SK-N-SH treated with all-trans-retinoic acid at 6 μM for 48 hours (cell line): ENCODE measurements around the gene KIAA0319L.

ENCODE experiments used
- ATAC-seq: fragments of 200-7000 bp; cut with Tn5 transposase; 3 replicates; pipeline ENCODE4 v1.9.1; 2020; ENCODE audit warnings: mild to moderate bottlenecking, moderate library complexity
- ARNTL ChIP-seq: fragments of 450-650 bp; formaldehyde crosslinking; IDR thresholded peaks from 2 replicates; pipeline ENCODE4 v1.5.0; 2020; ENCODE audit warnings: low read depth, mild to moderate bottlenecking, moderate library complexity, borderline replicate concordance
- CREB5 ChIP-seq: fragments of 250-450 bp; sonication (Bioruptor Pico); IDR thresholded peaks from 2 replicates; pipeline ENCODE4 v1.5.1; 2020; ENCODE audit warnings: low read depth, mild to moderate bottlenecking, moderate library complexity
- CSDC2 ChIP-seq: fragments of 250-450 bp; sonication (Bioruptor Pico); IDR thresholded peaks from 2 replicates; pipeline ENCODE4 v1.5.0; 2020; ENCODE audit warnings: mild to moderate bottlenecking, moderate library complexity
- CSRNP3 ChIP-seq: fragments of 250-450 bp; sonication (Bioruptor Pico); IDR thresholded peaks from 2 replicates; pipeline ENCODE4 v1.5.1; 2021; ENCODE audit warnings: mild to moderate bottlenecking, moderate library complexity
- ESRRG ChIP-seq: fragments of 250-450 bp; sonication (Bioruptor Pico); IDR thresholded peaks from 2 replicates; pipeline ENCODE4 v1.6.1; 2021; ENCODE audit warnings: mild to moderate bottlenecking
- GLIS3 ChIP-seq: fragments of 250-450 bp; sonication (Bioruptor Pico); IDR thresholded peaks from 2 replicates; pipeline ENCODE4 v1.5.0; 2020; ENCODE audit warnings: mild to moderate bottlenecking, moderate library complexity
- OSR1 ChIP-seq: fragments of 250-450 bp; sonication (Bioruptor Pico); IDR thresholded peaks from 2 replicates; pipeline ENCODE4 v1.8.0; 2022; ENCODE audit warnings: moderate library complexity, mild to moderate bottlenecking, inconsistent platforms
- PATZ1 ChIP-seq: fragments of 250-450 bp; sonication (Bioruptor Pico); IDR thresholded peaks from 2 replicates; pipeline ENCODE4 v1.8.0; 2020; ENCODE audit warnings: mild to moderate bottlenecking, moderate library complexity, borderline replicate concordance
- POU6F1 ChIP-seq: fragments of 250-450 bp; sonication (Bioruptor Pico); IDR thresholded peaks from 2 replicates; pipeline ENCODE4 v1.8.0; 2021; ENCODE audit warnings: low read depth, mild to moderate bottlenecking, moderate library complexity, borderline replicate concordance
- PPARA ChIP-seq: fragments of 250-450 bp; sonication (Bioruptor Pico); IDR thresholded peaks from 2 replicates; pipeline ENCODE4 v1.5.0; 2020; ENCODE audit warnings: mild to moderate bottlenecking, borderline replicate concordance
- RARB ChIP-seq: fragments of 250-450 bp; sonication (Bioruptor Pico); IDR thresholded peaks from 2 replicates; pipeline ENCODE4 v1.8.0; 2021; ENCODE audit warnings: mild to moderate bottlenecking, moderate library complexity
- SNAI2 ChIP-seq: fragments of 250-450 bp; sonication (Bioruptor Pico); IDR thresholded peaks from 2 replicates; pipeline ENCODE4 v1.5.0; 2020; ENCODE audit warnings: mild to moderate bottlenecking, moderate library complexity
- TCF4 ChIP-seq: fragments of 250-450 bp; sonication (Bioruptor Pico); IDR thresholded peaks from 2 replicates; pipeline ENCODE4 v1.8.0; 2021; ENCODE audit warnings: mild to moderate bottlenecking, moderate library complexity, borderline replicate concordance
- TSHZ2 ChIP-seq: fragments of 250-450 bp; sonication (Bioruptor Pico); IDR thresholded peaks from 2 replicates; pipeline ENCODE4 v1.5.0; 2020; ENCODE audit warnings: mild to moderate bottlenecking, moderate library complexity
- ZC3H10 ChIP-seq: fragments of 250-450 bp; sonication (Bioruptor Pico); IDR thresholded peaks from 2 replicates; pipeline ENCODE4 v1.5.1; 2021; ENCODE audit warnings: mild to moderate bottlenecking, moderate library complexity
- ZFP3 ChIP-seq: fragments of 250-450 bp; sonication (Bioruptor Pico); IDR thresholded peaks from 2 replicates; pipeline ENCODE4 v1.5.0; 2020; ENCODE audit warnings: mild to moderate bottlenecking, moderate library complexity
- ZFP30 ChIP-seq: fragments of 450-650 bp; formaldehyde crosslinking; IDR thresholded peaks from 2 replicates; pipeline ENCODE4 v1.5.0; 2022; ENCODE audit warnings: mild to moderate bottlenecking, moderate library complexity
- ZNF565 ChIP-seq: fragments of 450-650 bp; formaldehyde crosslinking; conservative IDR thresholded peaks from 2 replicates; pipeline ENCODE4 v1.5.0; 2020; ENCODE audit warnings: low read depth, mild to moderate bottlenecking, moderate library complexity
- ZNF70 ChIP-seq: fragments of 450-650 bp; formaldehyde crosslinking; IDR thresholded peaks from 2 replicates; pipeline ENCODE4 v1.5.0; 2020; ENCODE audit warnings: mild to moderate bottlenecking, moderate library complexity
- ZNF8 ChIP-seq: fragments of 450-650 bp; formaldehyde crosslinking; IDR thresholded peaks from 2 replicates; pipeline ENCODE4 v1.5.0; 2020; ENCODE audit warnings: mild to moderate bottlenecking, moderate library complexity

The KIAA0319L gene

GRCh38 chr1:35453031-35453430 lies 104.2 kb downstream of the KIAA0319L start (continued):
- no peak for TF ChIP-seq CREB5 (CRISPR knock-in tag)

- TF ChIP-seq CREB5 (CRISPR knock-in tag) (no peak), ZNF565 (CRISPR knock-in tag) (no peak), ZFP3 (no peak), PATZ1 (CRISPR knock-in tag) (no peak), OSR1 (CRISPR knock-in tag) (no peak), TCF4 (CRISPR knock-in tag) (no peak), POU6F1 (CRISPR knock-in tag) (no peak), CSRNP3 (no peak), RARB (CRISPR knock-in tag) (no peak), ZC3H10 (no peak), TSHZ2 (no peak), ZNF70 (CRISPR knock-in tag) (no peak), ZFP30 (CRISPR knock-in tag) (no peak), CSDC2 (CRISPR knock-in tag) (no peak), PPARA (CRISPR knock-in tag) (no peak), SNAI2 (CRISPR knock-in tag) (no peak)
- ATAC-seq: peak; percentile 72
These were observed 105.0 kb downstream of the KIAA0319L start for GRCh38 chr1:35452106-35452774.

GRCh38 chr1:35451125-35451528 lies 106.1 kb downstream of the KIAA0319L start:
- no peak for TF ChIP-seq ESRRG
- no peak for TF ChIP-seq ZNF8 (CRISPR knock-in tag)
- TF ChIP-seq ARNTL (CRISPR knock-in tag): no peak
- no peak for TF ChIP-seq CSRNP3
- no peak for TF ChIP-seq GLIS3 (CRISPR knock-in tag)
- TF ChIP-seq TSHZ2: no peak
- TF ChIP-seq ZNF70 (CRISPR knock-in tag): no peak
- TF ChIP-seq OSR1 (CRISPR knock-in tag): no peak
- TF ChIP-seq CREB5 (CRISPR knock-in tag): no peak
- no peak for TF ChIP-seq ZC3H10
- peak; percentile 95 for ATAC-seq
